GM19467 (cell line): ENCODE results near the gene EXD3.
A peak's percentile ranks its signal among the peaks of the same experiment; 100 is the strongest.

Source experiments
- ATAC-seq: cut with Tn5 transposase; IDR thresholded peaks from one replicate; pipeline ENCODE4 v1.9.1; 2021; ENCODE audit warnings: mild to moderate bottlenecking, moderate library complexity; ENCODE audit not compliant: unreplicated experiment

EXD3 gene

GRCh38 chr9:137310189-137311052, 112.5 kb downstream of the EXD3 start:
- ATAC-seq = no peak

GRCh38 chr9:137309368-137310188, 113.4 kb downstream of the EXD3 start:
- ATAC-seq = no peak

- ATAC-seq = no peak
Measured at GRCh38 chr9:137308057-137308619, 114.8 kb downstream of the EXD3 start.

GRCh38 chr9:137307255-137308056, 115.5 kb downstream of the EXD3 start:
- no peak for ATAC-seq

- ATAC-seq = no peak
Measured at GRCh38 chr9:137306850-137307254, 116.1 kb downstream of the EXD3 start.

- ATAC-seq = no peak
Measured at GRCh38 chr9:137306066-137306849, 116.7 kb downstream of the EXD3 start.

- no peak for ATAC-seq
Measured at GRCh38 chr9:137305798-137306065, 117.2 kb downstream of the EXD3 start.

GRCh38 chr9:137305060-137305797, 117.7 kb downstream of the EXD3 start:
- ATAC-seq = no peak

GRCh38 chr9:137304383-137305059, 118.4 kb downstream of the EXD3 start:
- no peak for ATAC-seq

GRCh38 chr9:137303893-137304382, 119.0 kb downstream of the EXD3 start:
- no peak for ATAC-seq

GRCh38 chr9:137303151-137303892, 119.6 kb downstream of the EXD3 start:
- no peak for ATAC-seq

- peak; percentile 39 for ATAC-seq
Measured at GRCh38 chr9:137302449-137303150, 120.4 kb downstream of the EXD3 start.

- peak; percentile 66 for ATAC-seq
Measured at GRCh38 chr9:137302118-137302448, 120.9 kb downstream of the EXD3 start, which contains the start of gene NRARP. Gene NRARP (minus strand): TSS chr9:137302271. CDS start chr9:137301928, 343 bp downstream.

- ATAC-seq = no peak
Measured at GRCh38 chr9:137301081-137301947, 121.6 kb downstream of the EXD3 start.

GRCh38 chr9:137300567-137301080, 122.3 kb downstream of the EXD3 start:
- no peak for ATAC-seq

GRCh38 chr9:137299938-137300337, 123.0 kb downstream of the EXD3 start:
- ATAC-seq = no peak
